ENCODE results near the gene SLC7A6OS.

Gene SLC7A6OS

DNA sequence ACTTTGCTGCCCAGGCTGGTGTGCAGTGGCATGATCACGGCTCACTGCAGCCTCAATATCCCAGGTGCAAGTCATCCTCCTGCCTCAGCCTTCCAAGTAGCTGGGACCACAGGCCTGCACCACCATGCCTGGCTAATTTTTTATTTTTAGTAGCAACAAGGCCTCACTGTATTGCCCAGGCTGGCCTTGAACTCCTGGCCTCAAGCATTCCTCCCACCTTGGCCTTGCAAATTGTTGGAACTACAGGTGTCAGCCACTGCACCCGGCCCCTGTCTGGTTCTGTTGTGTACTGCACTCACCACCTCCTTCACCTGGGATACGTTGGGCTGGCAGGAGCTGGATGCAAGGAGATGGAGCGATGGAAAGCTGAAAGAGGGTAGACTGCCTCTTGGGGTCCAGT is 57.0 kb downstream of the SLC7A6OS start:
- no peak for DNase-seq (ENCODE audit: low spot score)

DNA sequence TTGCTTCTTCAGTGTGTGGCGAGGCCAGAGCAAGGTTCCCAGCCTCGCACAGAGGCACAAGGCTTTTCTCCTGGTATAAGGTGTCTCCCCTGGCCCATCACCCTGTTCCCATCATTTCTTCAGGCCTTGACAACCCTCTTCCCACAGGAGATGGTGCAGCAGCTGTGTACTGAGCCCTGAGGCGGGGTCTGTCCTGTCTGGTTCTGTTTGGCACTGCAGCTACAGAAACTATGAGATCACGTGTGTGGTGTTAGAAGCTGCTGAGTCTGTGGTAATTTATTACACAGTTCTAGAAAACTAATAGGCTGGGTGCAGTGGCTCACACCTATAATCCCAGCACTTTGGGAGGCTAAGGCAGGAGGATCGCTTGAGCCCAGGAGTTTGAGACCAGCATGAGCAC is 58.4 kb downstream of the SLC7A6OS start:
- no peak for DNase-seq (ENCODE audit: low spot score)

DNA sequence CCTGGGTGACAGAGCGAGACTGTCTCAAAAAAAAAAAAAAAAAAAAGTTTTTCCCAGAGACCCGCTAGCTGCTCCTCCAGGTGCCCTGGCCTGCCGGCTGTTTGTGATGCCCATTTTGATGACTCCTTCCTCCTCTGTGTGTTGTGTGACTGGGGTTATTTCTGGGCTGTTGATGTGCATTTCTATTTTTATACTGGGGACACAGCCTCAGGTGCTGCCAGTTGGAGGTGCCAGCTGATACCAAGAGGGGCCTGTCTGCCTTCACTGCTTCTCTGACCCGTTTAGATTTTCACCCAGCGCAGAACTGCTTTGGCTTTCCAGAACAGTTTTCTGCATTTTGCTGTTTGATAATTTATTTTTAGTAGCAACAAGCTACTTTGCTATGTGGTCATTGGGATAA is 58.9 kb downstream of the SLC7A6OS start:
- no peak for DNase-seq (ENCODE audit: low spot score)

DNA sequence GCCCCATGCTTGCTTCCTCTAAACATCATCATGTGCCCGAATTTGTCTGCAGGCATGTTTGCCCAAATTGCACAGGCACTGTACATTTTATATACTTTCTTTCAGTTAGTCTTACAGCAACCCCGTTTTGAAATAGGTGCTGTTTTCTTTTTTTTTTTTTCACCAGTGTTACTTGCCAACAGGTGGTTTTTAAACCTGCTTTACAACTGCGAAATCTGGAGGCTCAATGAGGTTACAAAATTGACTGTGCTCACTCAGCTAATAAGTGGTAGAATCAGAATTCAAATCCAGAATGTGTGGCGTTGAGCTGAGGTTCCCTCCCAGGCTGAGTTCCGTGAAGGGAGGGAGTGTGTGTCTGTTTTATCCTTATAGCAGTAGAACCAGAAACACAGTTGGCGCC is 59.8 kb downstream of the SLC7A6OS start:
- no peak for DNase-seq (ENCODE audit: low spot score)

DNA sequence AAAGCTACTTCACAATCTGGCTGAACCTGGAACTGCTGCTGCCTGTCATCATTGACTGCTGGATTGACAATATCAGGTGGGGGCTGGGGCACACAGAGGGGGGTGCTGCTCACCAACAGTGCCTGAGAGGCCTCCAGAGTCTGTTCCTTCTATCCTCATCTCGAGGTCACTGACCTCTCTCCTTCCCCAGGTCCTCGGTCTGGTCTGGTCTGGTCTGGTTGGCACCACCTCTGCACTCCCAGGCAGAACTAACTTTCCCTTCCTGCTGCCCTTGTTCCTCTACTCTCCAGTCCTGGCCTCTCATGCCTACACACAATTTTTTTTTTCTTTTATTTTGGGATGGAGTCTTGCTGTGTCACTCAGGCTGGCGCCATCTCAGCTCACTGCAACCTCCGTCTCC is 61.4 kb downstream of the SLC7A6OS start:
- DNase-seq (ENCODE audit: low spot score): no peak

Measured in CD4-positive, alpha-beta T cell treated with Interleukin-6 at 100 ng/mL for 8 hours (primary cell).